Fibroblast of lung (primary cell): ENCODE data around the gene PDSS2.

Source experiments
- CTCF ChIP-seq, 2 donors: IDR thresholded peaks in 1 of 2; conservative IDR thresholded peaks in 1 of 2; 1 replicate in 1 of 2; 2 replicates in 1 of 2; pipeline ENCODE4 v1.5.1; 2011 to 2012; ENCODE audit warnings: low read length in 2 of 2, control low read depth in 1 of 2, inconsistent platforms in 1 of 2, low read depth in 1 of 2, mild to moderate bottlenecking in 1 of 2
- EZH2 ChIP-seq: IDR thresholded peaks from 2 replicates; pipeline ENCODE4 v1.5.1; 2012; ENCODE audit warnings: low read length, control low read depth, mild to moderate bottlenecking; ENCODE audit errors: missing control alignments

- TF ChIP-seq CTCF (conservative IDR thresholded peaks at IDR 0.05 in 1 of 2, IDR thresholded peaks at IDR 0.05 in 1 of 2; ENCODE audit: low read depth in 1 of 2, low read length in 2 of 2) = no peak
- no peak for TF ChIP-seq EZH2
These were observed 212.3 kb downstream of the PDSS2 start for GRCh38 chr6:107246972-107247615.
